GM18507 (cell line): Measurements from ENCODE around the gene PPARA.
"Not testable (repeated sequence)": the region's sequence is repeated elsewhere in the genome, so short reads cannot be mapped to it uniquely, and the experiment has no call there.

Source experiments
- DNase-seq: peaks from one replicate; pipeline ENCODE4 v3.0.0; 2011; ENCODE audit warnings: low read depth; ENCODE audit not compliant: insufficient read length; ENCODE audit errors: extremely low spot score
- FAIRE-seq: peaks from 2 replicates; lab custom pipeline; 2011; peaks lifted over from hg19 to GRCh38; lab: Jason Lieb, UNC

Gene PPARA

GRCh38 chr22:46139417-46139816 lies 10.9 kb upstream of the PPARA start:
- not testable (repeated sequence) for DNase-seq

DNA sequence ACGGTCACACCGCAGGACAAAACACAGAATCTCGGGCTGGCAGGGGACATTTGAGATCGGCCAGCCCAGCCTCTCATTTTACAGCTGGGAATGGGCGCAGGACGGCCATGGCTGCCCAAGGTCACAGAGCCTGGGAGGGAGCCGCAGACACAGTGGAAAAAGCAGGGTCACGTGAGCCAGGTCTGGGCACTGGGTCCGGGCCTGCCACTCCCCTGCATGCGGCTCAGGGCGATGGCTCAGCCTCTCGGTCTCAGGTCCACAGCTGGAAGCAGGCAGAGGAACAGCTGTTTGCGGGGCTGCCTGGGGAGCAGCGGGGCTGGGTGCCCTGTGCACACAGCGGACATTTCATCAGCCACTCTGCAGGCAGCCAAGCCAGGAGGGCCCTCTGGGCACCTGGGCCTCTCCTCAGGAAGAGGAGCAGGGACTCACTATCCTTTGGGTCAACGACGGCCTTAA lies 10.4 kb upstream of the PPARA start:
- DNase-seq (no peak), FAIRE-seq (no peak)

More at GRCh38 chr22:46139417-46139816, 10.9 kb upstream of the PPARA start:
- not testable (repeated sequence) for FAIRE-seq

DNA sequence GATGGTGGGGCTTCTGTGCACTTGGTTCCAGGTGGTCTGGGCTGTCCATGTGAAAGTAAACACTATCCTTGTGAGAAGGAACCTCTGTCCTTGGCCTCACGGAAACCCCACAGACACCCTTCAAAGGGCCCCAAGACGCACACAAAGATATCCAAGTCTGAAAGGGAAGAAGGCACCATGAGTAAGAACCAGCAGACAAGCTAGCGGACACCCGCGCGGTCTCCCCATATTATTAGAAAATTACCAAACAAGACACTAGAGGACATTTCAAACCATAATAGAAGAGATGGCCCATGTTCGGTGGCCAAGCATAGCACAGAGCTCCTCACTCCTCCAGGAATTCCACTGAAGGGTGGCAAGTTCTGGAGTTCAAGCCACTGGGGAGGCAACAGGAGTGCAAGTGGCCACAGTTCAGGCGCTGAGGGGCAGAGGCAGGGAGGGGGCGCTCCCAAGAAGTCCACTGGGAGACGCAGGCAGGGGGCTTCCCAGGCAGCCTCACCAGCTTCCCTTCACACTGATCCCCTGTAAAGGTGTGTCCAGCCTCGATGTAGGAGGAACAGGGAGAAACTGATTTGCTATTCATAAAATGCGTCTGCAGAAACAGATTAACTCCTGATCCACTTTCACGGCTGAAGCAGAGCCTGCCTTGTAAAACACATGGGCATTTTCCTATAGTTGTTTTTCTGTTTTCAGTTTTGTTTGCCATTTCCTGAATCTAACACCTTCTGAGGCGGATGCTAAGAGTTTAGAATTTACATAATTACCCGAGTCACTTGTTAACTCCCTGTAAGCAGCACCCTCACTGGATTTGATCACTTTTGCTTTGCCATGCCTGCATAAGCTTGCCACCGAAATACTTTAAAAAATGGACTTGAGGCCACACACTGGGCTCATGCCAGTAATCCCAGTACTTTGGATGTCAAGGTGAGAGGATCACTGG lies 9.1 kb upstream of the PPARA start:
- FAIRE-seq = peak; percentile 82
- peak; percentile 57 for DNase-seq

- no peak for DNase-seq
These were observed 7.5 kb upstream of the PPARA start for GRCh38 chr22:46142548-46143490.

DNA sequence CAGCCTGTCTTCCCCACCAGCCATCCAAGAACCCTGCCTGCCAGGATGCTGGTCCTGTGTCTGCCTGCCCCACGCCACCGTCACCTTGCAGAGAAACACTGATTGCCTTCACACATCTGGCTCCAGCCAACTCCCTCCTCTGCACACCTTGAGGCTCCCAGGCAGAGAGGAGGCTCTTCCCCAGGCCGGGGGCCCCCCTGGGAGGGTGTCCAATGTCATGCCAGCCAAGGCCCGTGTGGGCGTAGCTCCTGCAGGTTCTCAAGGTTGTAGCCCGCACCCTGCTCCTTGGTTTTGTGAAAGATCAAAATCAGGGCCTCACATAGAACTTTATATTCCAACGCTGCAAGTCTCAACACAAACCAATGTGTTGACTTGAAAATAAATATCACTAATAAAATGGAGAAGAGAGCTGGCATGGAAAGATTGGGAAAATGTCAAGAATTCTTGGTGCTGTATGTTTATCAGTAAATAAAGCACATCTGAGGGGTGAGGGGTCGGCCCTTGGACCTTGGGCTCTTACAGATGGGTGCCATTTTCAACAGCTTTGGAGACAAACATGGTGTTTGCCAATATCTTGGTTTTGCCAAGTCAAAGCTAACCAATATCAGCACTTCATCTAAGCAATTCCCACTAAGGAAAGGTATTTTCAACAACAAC lies 6.7 kb upstream of the PPARA start:
- DNase-seq = no peak
- no peak for FAIRE-seq

More at GRCh38 chr22:46142548-46143490, 7.5 kb upstream of the PPARA start:
- no peak for FAIRE-seq

- FAIRE-seq (no peak), DNase-seq (no peak)
These were observed 4.9 kb upstream of the PPARA start for GRCh38 chr22:46145361-46145851.

GRCh38 chr22:46145896-46146295 lies 4.4 kb upstream of the PPARA start:
- FAIRE-seq = no peak

DNA sequence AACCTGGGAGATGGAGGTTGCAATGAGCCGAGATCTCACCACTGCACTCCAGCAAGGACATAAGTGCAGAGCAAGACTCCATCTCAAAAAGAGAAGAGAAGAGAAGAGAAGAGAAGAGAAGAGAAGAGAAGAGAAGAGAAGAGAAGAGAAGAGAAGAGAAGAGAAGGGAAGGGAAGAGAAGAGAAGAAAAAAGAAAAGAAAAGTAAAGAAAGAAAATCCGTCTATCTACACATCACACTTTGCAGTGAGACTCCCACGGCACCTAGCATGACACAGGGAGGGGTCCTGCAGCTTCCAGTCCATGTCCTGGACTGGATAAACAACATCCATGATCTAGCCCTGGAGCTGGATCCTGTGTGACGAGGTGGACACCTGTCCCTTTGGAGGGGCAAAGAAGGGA lies 4.0 kb upstream of the PPARA start:
- FAIRE-seq = no peak
- no peak for DNase-seq

More at GRCh38 chr22:46145896-46146295, 4.4 kb upstream of the PPARA start:
- no peak for DNase-seq

- DNase-seq = no peak
- no peak for FAIRE-seq
These were observed 3.3 kb upstream of the PPARA start for GRCh38 chr22:46147061-46147460.

GRCh38 chr22:46147471-46148267 lies 2.7 kb upstream of the PPARA start:
- DNase-seq = no peak
- FAIRE-seq = no peak

GRCh38 chr22:46148336-46148735 lies 2.0 kb upstream of the PPARA start:
- FAIRE-seq (no peak), DNase-seq (no peak)

DNA sequence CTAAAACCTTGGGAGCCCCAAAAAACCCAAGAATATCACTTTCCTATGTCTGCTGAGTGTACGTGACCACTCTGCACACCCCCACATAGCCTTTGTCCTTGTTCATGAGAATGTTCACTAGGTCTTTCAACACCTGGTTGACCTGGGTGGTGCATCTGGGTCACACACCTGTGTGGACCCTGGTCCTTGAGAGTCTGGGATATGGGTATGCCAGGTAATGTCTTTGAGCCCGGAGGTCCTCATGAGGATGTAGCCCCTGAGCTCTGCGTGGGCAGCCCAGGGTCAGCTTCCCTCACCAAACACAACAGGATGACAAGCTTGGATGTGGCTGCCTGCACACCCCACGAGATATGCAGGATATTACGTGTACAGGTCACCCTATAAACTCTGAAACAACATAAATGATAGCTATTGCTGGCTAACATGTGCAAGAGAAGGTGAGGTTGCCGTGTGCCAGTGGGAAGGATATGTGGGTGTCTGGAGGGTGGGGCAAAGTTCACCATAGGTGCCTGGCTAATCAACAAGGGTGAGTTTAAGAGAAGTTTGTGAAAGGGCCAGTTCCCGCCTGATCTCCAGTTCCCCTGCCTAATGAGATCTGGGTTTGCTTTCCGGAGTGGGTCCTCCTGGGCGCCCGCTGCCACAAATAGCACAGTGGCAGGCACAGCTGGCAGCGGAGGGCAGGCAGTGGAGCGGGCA lies 1.4 kb upstream of the PPARA start:
- DNase-seq (no peak), FAIRE-seq (no peak)

- no peak for FAIRE-seq
These were observed 753 bp upstream of the PPARA start for GRCh38 chr22:46149512-46150033.

DNA sequence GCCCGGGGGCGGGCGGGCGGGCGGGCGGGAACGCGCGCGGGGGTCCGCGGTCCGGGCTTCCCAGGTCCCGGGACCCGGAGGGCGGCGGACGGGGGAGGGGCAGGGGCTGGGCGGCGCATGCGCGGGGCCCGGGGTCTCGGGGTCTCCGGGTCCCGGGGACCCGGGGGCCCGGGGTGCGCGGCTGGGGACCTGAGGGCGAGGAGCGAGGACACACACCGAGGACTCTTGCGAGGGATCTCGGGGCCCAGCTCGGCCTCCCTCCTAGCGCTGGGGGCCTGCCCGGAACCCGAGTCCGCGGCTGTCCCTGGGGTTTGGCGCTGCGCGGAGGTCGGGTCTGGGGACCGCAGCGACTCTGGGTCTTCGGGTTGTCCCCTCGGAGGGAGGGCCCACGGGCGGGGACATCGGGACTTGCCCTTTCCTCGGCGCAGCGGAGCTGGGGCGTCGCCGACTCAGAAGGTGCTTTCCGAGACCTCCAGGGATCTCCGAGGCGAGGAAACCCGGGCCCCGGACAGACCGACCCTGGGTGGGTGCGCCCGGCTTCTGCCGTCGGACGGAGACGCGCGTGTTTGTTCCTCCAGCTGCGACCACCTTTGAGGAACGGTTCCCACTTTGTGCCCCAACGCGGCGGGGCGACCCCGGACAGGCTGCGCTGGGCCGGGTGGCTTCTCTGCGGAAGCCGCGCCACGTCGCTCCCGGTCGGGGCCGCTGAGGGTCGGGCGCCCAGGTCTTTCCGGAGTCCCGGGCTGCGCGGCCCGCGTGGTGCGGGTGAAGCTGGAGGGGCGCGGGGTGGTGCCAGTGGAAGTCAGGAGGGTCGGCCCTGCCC lies 540 bp downstream of the PPARA start:
- FAIRE-seq = peak; percentile 61
- DNase-seq = peak; percentile 40

More at GRCh38 chr22:46149512-46150033, 753 bp upstream of the PPARA start:
- no peak for DNase-seq

GRCh38 chr22:46153930-46154329 lies 3.6 kb downstream of the PPARA start:
- no peak for DNase-seq
- FAIRE-seq = no peak

- DNase-seq (no peak), FAIRE-seq (no peak)
These were observed 5.7 kb downstream of the PPARA start for GRCh38 chr22:46156031-46156430.

DNA sequence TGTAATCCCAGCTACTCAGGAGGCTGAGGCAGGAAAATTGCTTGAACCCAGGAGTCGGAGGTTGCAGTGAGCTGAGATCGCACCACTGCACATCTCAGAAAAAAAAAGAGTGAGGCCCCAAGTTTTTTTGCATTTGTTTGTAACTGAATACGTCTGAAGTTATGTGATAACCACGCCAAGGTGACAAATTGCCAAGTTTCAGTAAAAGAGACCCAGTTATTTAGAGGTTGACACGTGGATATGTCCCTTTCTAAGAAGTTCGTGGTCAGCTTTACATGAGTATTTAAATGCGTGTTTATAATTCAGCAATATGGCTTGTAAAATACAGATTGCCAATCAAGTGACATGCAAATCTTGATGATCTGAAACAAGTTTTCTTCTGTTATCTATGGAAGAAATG lies 8.0 kb downstream of the PPARA start:
- DNase-seq (no peak), FAIRE-seq (no peak)
